HG02610 (cell line): ENCODE measurements around the gene KCNQ4.
A peak's percentile ranks its signal among the peaks of the same experiment; 100 is the strongest.

ENCODE experiments used
- ATAC-seq: cut with Tn5 transposase; IDR thresholded peaks from one replicate; pipeline ENCODE4 v1.9.1; 2021; ENCODE audit warnings: mild to moderate bottlenecking, moderate library complexity; ENCODE audit not compliant: unreplicated experiment

KCNQ4 gene

GRCh38 chr1:40794974-40795715 lies 11.6 kb downstream of the KCNQ4 start:
- ATAC-seq, result peak; percentile 42

GRCh38 chr1:40795811-40796586 lies 12.4 kb downstream of the KCNQ4 start:
- peak; percentile 49 for ATAC-seq

- ATAC-seq, result no peak
Observed at GRCh38 chr1:40796939-40797667, 13.5 kb downstream of the KCNQ4 start.

GRCh38 chr1:40797668-40798010 lies 14.1 kb downstream of the KCNQ4 start:
- ATAC-seq, result no peak

- no peak for ATAC-seq
Observed at GRCh38 chr1:40798366-40799281, 15.0 kb downstream of the KCNQ4 start.

GRCh38 chr1:40799351-40799867 lies 15.8 kb downstream of the KCNQ4 start:
- no peak for ATAC-seq

- ATAC-seq, result no peak
Observed at GRCh38 chr1:40801742-40802077, 18.1 kb downstream of the KCNQ4 start.

- peak; percentile 57 for ATAC-seq
Observed at GRCh38 chr1:40802078-40802741, 18.6 kb downstream of the KCNQ4 start.

- no peak for ATAC-seq
Observed at GRCh38 chr1:40802742-40803113, 19.1 kb downstream of the KCNQ4 start.

- ATAC-seq, result no peak
Observed at GRCh38 chr1:40803447-40803846, 19.9 kb downstream of the KCNQ4 start.

- ATAC-seq, result no peak
Observed at GRCh38 chr1:40803902-40804301, 20.3 kb downstream of the KCNQ4 start.

- ATAC-seq, result no peak
Observed at GRCh38 chr1:40806240-40806639, 22.7 kb downstream of the KCNQ4 start.

GRCh38 chr1:40806731-40807695 lies 23.4 kb downstream of the KCNQ4 start:
- no peak for ATAC-seq

- no peak for ATAC-seq
Observed at GRCh38 chr1:40808002-40808401, 24.4 kb downstream of the KCNQ4 start.

- no peak for ATAC-seq
Observed at GRCh38 chr1:40808444-40808843, 24.9 kb downstream of the KCNQ4 start.

- no peak for ATAC-seq
Observed at GRCh38 chr1:40808909-40809308, 25.3 kb downstream of the KCNQ4 start.

GRCh38 chr1:40810927-40811326 lies 27.3 kb downstream of the KCNQ4 start:
- ATAC-seq, result no peak

GRCh38 chr1:40815420-40815819 lies 31.8 kb downstream of the KCNQ4 start:
- no peak for ATAC-seq

- ATAC-seq, result no peak
Observed at GRCh38 chr1:40817791-40818263, 34.2 kb downstream of the KCNQ4 start.
